ENCODE data around the gene GALNT15. TPM values are rescaled to one million over a fixed set of nuclear protein-coding genes. Genes with fewer than 3 reads are reported as not detected.

Gene GALNT15
- total RNA-seq, 2 donors from 2014 or later: 0.35 TPM; not detected in 1

DNA sequence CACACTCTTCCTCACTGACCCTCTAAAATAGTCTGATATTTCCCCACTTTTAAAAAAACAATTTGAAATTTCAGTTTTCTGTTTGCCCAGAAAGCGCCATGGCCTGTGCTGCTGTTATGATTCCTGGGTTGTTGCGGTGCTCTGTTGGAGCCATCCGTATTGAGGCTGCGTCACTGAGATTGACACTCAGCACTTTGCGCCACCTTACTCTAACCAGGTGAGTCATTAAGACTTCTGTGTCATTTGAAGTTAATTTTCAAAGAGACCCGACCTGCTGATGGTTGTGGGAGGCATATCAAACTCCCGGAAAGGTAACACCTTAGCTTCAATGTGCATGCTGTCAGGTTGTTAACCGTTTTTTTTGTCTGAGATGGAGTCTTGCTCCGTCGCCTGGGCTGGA, 96.4 kb downstream of the GALNT15 start:
- Mint-ChIP-seq H3K27ac (no peak overlapping the region), H3K36me3 (peaks cover 0 to 22% of the 10 kb centered on the region in 2 donors), H3K9me3 (no peaks in the 10 kb centered on the region)
- DNase-seq (ENCODE audit: low spot score in 2 of 2) (no peak), ATAC-seq (peak in 1 of 2 donors; percentile 39)

- DNase-seq (ENCODE audit: low spot score in 2 of 2): no peak
- ATAC-seq: no peak
- H3K36me3 Mint-ChIP-seq: peaks cover 4 to 28% of the 10 kb centered on the region in 2 donors
- H3K9me3 Mint-ChIP-seq: no peaks in the 10 kb centered on the region
- no peak overlapping the region for H3K27ac Mint-ChIP-seq
These were observed 98.1 kb downstream of the GALNT15 start for GRCh38 chr3:16272588-16272987.

DNA sequence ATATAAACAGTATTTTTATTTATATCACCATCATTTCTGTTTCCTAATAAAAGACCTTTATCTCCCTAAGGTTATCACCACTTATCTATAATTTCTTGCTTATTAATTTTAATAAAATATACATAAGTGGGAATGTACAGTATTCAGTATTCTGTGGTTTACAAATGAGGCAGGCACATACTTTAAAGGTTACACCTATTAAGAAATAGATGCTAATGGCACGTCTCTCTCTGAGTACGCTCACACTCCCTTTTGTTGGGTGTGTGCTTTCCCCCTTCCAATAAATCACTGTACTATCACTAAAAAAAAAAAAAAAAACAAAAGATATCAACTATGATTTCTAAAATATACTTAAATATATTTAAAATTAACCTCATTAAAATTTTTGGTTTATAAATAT, 99.4 kb downstream of the GALNT15 start:
- H3K9me3 Mint-ChIP-seq: no peaks in the 10 kb centered on the region
- no peak for DNase-seq (ENCODE audit: low spot score in 2 of 2)
- ATAC-seq: no peak
- H3K36me3 Mint-ChIP-seq: peaks cover 5 to 31% of the 10 kb centered on the region in 2 donors
- no peak overlapping the region for H3K27ac Mint-ChIP-seq

GRCh38 chr3:16277471-16277870, 103.0 kb downstream of the GALNT15 start:
- Mint-ChIP-seq H3K36me3 (peaks cover 10 to 14% of the 10 kb centered on the region in 2 donors), H3K9me3 (no peaks in the 10 kb centered on the region), H3K27ac (no peak overlapping the region)
- ATAC-seq: no peak
- no peak for DNase-seq (ENCODE audit: low spot score in 2 of 2)

- Mint-ChIP-seq H3K36me3 (peaks cover 20 to 26% of the 10 kb centered on the region in 2 donors), H3K9me3 (peaks cover 0 to 4% of the 10 kb centered on the region in 2 donors), H3K27ac (no peak overlapping the region)
- DNase-seq (ENCODE audit: low spot score in 2 of 2): no peak
- ATAC-seq: no peak
These were observed 104.7 kb downstream of the GALNT15 start for GRCh38 chr3:16279010-16279801.

- Mint-ChIP-seq H3K27ac (no peak overlapping the region), H3K9me3 (peaks cover 0 to 4% of the 10 kb centered on the region in 2 donors), H3K36me3 (peaks cover 20 to 39% of the 10 kb centered on the region in 2 donors)
- DNase-seq (ENCODE audit: low spot score in 2 of 2): no peak
- no peak for ATAC-seq
These were observed 106.2 kb downstream of the GALNT15 start for GRCh38 chr3:16280671-16281070.

Other genes with a start within 250 kb of the GALNT15 start
- 10 to 100 TPM; 15.2 to 23.9 TPM for gene DPH3, start 90.3 kb downstream of the GALNT15 start, total RNA-seq
- gene OXNAD1, start 90.5 kb downstream of the GALNT15 start, total RNA-seq: 10 to 100 TPM; 47.7 to 53.9 TPM